Measurements from ENCODE around the gene CPNE5. TPM values are rescaled to one million over a fixed set of nuclear protein-coding genes. Genes with fewer than 3 reads are reported as not detected.

CPNE5 gene
- total and polyA plus RNA-seq, 2 experiments from 2014 or later: 0.30 to 1.2 TPM

- Histone ChIP-seq H3K36me3 (replicated peaks; ENCODE audit: insufficient read depth, low read depth) (no peaks in the 10 kb centered on the region), H3K79me2 (peaks cover 58% of the 10 kb centered on the region), H3K4me1 (ENCODE audit: insufficient read depth) (peaks cover 13% of the 10 kb centered on the region), H3K4me2 (no peak overlapping the region), H3K27me3 (no peaks in the 10 kb centered on the region), H4K20me1 (ENCODE audit: insufficient read depth, poor library complexity, severe bottlenecking) (no peaks in the 10 kb centered on the region), H3K9me2 (replicated peaks; ENCODE audit: insufficient read depth) (no peaks in the 10 kb centered on the region), H3K9me3 (ENCODE audit: low read depth) (no peaks in the 10 kb centered on the region), H2AFZ (no peak overlapping the region), H3K4me3 (no peak overlapping the region), H3K27ac (peak overlapping the region; percentile 21)
- 87% methylated on average over 3 of the region's 3 CpGs for WGBS (ENCODE audit: low lambda C conversion rate, missing lambda C conversion rate)
- TF ChIP-seq CTCF (IDR thresholded peaks at IDR 0.05; ENCODE audit: poor library complexity) (no peak), EZH2 (IDR thresholded peaks at IDR 0.05; ENCODE audit: borderline replicate concordance) (no peak), EZH2phosphoT487 (IDR thresholded peaks at IDR 0.05; ENCODE audit: low read depth, severe bottlenecking, unreplicated experiment) (no peak)
- DNase-seq (ENCODE audit: low spot score): no peak
These were observed 32.4 kb upstream of the CPNE5 start for GRCh38 chr6:36871686-36872085.

GRCh38 chr6:36867471-36868224 is 28.4 kb upstream of the CPNE5 start:
- Histone ChIP-seq H3K4me2 (no peak overlapping the region), H3K36me3 (replicated peaks; ENCODE audit: insufficient read depth, low read depth) (no peaks in the 10 kb centered on the region), H3K9me2 (replicated peaks; ENCODE audit: insufficient read depth) (no peaks in the 10 kb centered on the region), H2AFZ (no peak overlapping the region), H3K4me1 (ENCODE audit: insufficient read depth) (no peaks in the 10 kb centered on the region), H3K79me2 (peaks cover 77% of the 10 kb centered on the region), H4K20me1 (ENCODE audit: insufficient read depth, poor library complexity, severe bottlenecking) (no peaks in the 10 kb centered on the region), H3K9me3 (ENCODE audit: low read depth) (no peaks in the 10 kb centered on the region), H3K4me3 (no peak overlapping the region), H3K27me3 (no peaks in the 10 kb centered on the region), H3K27ac (no peak overlapping the region)
- WGBS (ENCODE audit: low lambda C conversion rate, missing lambda C conversion rate): 86% methylated on average over 4 of the region's 4 CpGs
- no peak for DNase-seq (ENCODE audit: low spot score)
- TF ChIP-seq CTCF (IDR thresholded peaks at IDR 0.05; ENCODE audit: poor library complexity) (no peak), EZH2phosphoT487 (IDR thresholded peaks at IDR 0.05; ENCODE audit: low read depth, severe bottlenecking, unreplicated experiment) (no peak), EZH2 (IDR thresholded peaks at IDR 0.05; ENCODE audit: borderline replicate concordance) (no peak)

GRCh38 chr6:36865835-36866234 is 26.6 kb upstream of the CPNE5 start:
- Histone ChIP-seq H3K27ac (no peak overlapping the region), H3K36me3 (replicated peaks; ENCODE audit: insufficient read depth, low read depth) (no peaks in the 10 kb centered on the region), H3K9me2 (replicated peaks; ENCODE audit: insufficient read depth) (no peaks in the 10 kb centered on the region), H3K79me2 (peaks cover 74% of the 10 kb centered on the region), H3K27me3 (no peaks in the 10 kb centered on the region), H3K4me1 (ENCODE audit: insufficient read depth) (no peaks in the 10 kb centered on the region), H3K4me2 (no peak overlapping the region), H4K20me1 (ENCODE audit: insufficient read depth, poor library complexity, severe bottlenecking) (no peaks in the 10 kb centered on the region), H3K4me3 (no peak overlapping the region), H2AFZ (no peak overlapping the region), H3K9me3 (ENCODE audit: low read depth) (no peaks in the 10 kb centered on the region)
- no peak for TF ChIP-seq CTCF (IDR thresholded peaks at IDR 0.05; ENCODE audit: poor library complexity)
- TF ChIP-seq EZH2phosphoT487 (IDR thresholded peaks at IDR 0.05; ENCODE audit: low read depth, severe bottlenecking, unreplicated experiment): no peak
- TF ChIP-seq EZH2 (IDR thresholded peaks at IDR 0.05; ENCODE audit: borderline replicate concordance): no peak
- no peak for DNase-seq (ENCODE audit: low spot score)
- WGBS (ENCODE audit: low lambda C conversion rate, missing lambda C conversion rate): 88% methylated on average over 2 of the region's 2 CpGs
